ENCODE measurements around the gene NTSR1. TPM values are rescaled to one million over a fixed set of nuclear protein-coding genes. Genes with fewer than 3 reads are reported as not detected.
A peak's percentile ranks its signal among the peaks of the same experiment; 100 is the strongest.

Gene NTSR1
- total and polyA plus RNA-seq, 2 of the 13 experiments (the other 11 are each of a cell fraction or from before 2014, with no cell fraction given) = 0.09 to 0.12 TPM

DNA sequence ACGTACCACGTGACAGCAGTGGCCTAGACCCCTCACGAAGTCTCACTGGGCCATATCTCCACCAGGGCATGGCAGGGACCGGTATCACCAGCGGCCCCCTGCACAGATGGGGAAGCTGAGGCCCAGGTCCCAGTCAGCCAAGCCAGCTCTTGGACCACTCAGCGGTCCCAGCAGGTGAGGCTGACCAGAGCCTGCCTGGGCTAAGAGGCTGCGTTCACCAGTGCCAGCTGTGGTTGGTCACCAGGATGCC lies 85.0 kb downstream of the NTSR1 start (continued):
- TF ChIP-seq SMYD3 (CRISPR knock-in tag; IDR thresholded peaks at IDR 0.05) = no peak
- 0 out of 2 replicates have a peak, but pooled peaks have one; percentile 45 for TF ChIP-seq RFXAP (CRISPR knock-in tag; IDR thresholded peaks at IDR 0.05; ENCODE audit: borderline replicate concordance)
- TF ChIP-seq, protein P1, sequence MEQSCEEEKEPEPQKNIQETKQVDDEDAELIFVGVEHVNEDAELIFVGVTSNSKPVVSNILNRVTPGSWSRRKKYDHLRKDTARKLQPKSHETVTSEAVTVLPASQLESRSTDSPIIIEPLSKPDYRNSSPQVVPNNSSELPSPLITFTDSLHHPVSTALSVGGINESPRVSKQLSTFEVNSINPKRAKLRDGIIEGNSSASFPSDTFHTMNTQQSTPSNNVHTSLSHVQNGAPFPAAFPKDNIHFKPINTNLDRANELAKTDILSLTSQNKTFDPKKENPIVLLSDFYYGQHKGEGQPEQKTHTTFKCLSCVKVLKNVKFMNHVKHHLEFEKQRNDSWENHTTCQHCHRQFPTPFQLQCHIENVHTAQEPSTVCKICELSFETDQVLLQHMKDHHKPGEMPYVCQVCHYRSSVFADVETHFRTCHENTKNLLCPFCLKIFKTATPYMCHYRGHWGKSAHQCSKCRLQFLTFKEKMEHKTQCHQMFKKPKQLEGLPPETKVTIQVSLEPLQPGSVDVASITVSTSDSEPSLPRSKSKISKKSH (CRISPR knock-in tag; IDR thresholded peaks at IDR 0.05; ENCODE audit: borderline replicate concordance) = peak; percentile 63; the same call in 1 of the 2 replicates
- peak; percentile 33; the same call in 1 of the 2 replicates for TF ChIP-seq ZC3H13 (CRISPR knock-in tag; IDR thresholded peaks at IDR 0.05)
- peak; percentile 90; the same call in 1 of the 2 replicates for TF ChIP-seq ZNF839 (CRISPR knock-in tag; IDR thresholded peaks at IDR 0.05; ENCODE audit: borderline replicate concordance)
- TF ChIP-seq EEA1 (CRISPR knock-in tag; IDR thresholded peaks at IDR 0.05; ENCODE audit: borderline replicate concordance) = peak; percentile 89
- TF ChIP-seq, protein P2, sequence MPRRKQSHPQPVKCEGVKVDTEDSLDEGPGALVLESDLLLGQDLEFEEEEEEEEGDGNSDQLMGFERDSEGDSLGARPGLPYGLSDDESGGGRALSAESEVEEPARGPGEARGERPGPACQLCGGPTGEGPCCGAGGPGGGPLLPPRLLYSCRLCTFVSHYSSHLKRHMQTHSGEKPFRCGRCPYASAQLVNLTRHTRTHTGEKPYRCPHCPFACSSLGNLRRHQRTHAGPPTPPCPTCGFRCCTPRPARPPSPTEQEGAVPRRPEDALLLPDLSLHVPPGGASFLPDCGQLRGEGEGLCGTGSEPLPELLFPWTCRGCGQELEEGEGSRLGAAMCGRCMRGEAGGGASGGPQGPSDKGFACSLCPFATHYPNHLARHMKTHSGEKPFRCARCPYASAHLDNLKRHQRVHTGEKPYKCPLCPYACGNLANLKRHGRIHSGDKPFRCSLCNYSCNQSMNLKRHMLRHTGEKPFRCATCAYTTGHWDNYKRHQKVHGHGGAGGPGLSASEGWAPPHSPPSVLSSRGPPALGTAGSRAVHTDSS (CRISPR knock-in tag; conservative IDR thresholded peaks at IDR 0.05) = peak; percentile 95; the same call in 1 of the 2 replicates
- TF ChIP-seq KDM2A (CRISPR knock-in tag; IDR thresholded peaks at IDR 0.05; ENCODE audit: borderline replicate concordance, low read depth) = peak; percentile 3; the same call in 1 of the 2 replicates
- TF ChIP-seq ZSCAN31 (CRISPR knock-in tag; IDR thresholded peaks at IDR 0.05; ENCODE audit: low read depth) = 0 out of 2 replicates have a peak, but pooled peaks have one; percentile 9
- TF ChIP-seq, protein P3, sequence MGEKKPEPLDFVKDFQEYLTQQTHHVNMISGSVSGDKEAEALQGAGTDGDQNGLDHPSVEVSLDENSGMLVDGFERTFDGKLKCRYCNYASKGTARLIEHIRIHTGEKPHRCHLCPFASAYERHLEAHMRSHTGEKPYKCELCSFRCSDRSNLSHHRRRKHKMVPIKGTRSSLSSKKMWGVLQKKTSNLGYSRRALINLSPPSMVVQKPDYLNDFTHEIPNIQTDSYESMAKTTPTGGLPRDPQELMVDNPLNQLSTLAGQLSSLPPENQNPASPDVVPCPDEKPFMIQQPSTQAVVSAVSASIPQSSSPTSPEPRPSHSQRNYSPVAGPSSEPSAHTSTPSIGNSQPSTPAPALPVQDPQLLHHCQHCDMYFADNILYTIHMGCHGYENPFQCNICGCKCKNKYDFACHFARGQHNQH (CRISPR knock-in tag; IDR thresholded peaks at IDR 0.05) = 0 out of 2 replicates have a peak, but pooled peaks have one; percentile 23
- 0 out of 2 replicates have a peak, but pooled peaks have one; percentile 40 for TF ChIP-seq POGZ (CRISPR knock-in tag; IDR thresholded peaks at IDR 0.05)
- no peak for TF ChIP-seq CCAR2 (optimal IDR thresholded peaks at IDR 0.05; ENCODE audit: low read depth, low read length)
- 0 out of 2 replicates have a peak, but pooled peaks have one; percentile 16 for TF ChIP-seq KLF12 (CRISPR knock-in tag; IDR thresholded peaks at IDR 0.05; ENCODE audit: borderline replicate concordance)
- no peak for TF ChIP-seq ZNF557 (CRISPR knock-in tag; IDR thresholded peaks at IDR 0.05)
- TF ChIP-seq KLF16 (CRISPR knock-in tag; IDR thresholded peaks at IDR 0.05) = 0 out of 4 replicates have a peak, but pooled peaks have one; percentile 24 to 92
- no peak for TF ChIP-seq ZNF460 (CRISPR knock-in tag; IDR thresholded peaks at IDR 0.05; ENCODE audit: borderline replicate concordance)
- no peak for TF ChIP-seq SAFB2 (CRISPR knock-in tag; IDR thresholded peaks at IDR 0.05; ENCODE audit: borderline replicate concordance, low read depth)
- no peak for TF ChIP-seq KDM5A (IDR thresholded peaks at IDR 0.05; ENCODE audit: borderline replicate concordance, low read length)
- TF ChIP-seq, protein P4, sequence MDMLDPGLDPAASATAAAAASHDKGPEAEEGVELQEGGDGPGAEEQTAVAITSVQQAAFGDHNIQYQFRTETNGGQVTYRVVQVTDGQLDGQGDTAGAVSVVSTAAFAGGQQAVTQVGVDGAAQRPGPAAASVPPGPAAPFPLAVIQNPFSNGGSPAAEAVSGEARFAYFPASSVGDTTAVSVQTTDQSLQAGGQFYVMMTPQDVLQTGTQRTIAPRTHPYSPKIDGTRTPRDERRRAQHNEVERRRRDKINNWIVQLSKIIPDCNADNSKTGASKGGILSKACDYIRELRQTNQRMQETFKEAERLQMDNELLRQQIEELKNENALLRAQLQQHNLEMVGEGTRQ (IDR thresholded peaks at IDR 0.05; ENCODE audit: low read depth, low read length) = peak; percentile 63
- TF ChIP-seq, protein P4 (CRISPR knock-in tag; IDR thresholded peaks at IDR 0.05; ENCODE audit: borderline replicate concordance) = no peak
- TF ChIP-seq ZNF232 (CRISPR knock-in tag; IDR thresholded peaks at IDR 0.05; ENCODE audit: borderline replicate concordance) = peak; percentile 81; the same call in 1 of the 2 replicates
- TF ChIP-seq, protein P5, sequence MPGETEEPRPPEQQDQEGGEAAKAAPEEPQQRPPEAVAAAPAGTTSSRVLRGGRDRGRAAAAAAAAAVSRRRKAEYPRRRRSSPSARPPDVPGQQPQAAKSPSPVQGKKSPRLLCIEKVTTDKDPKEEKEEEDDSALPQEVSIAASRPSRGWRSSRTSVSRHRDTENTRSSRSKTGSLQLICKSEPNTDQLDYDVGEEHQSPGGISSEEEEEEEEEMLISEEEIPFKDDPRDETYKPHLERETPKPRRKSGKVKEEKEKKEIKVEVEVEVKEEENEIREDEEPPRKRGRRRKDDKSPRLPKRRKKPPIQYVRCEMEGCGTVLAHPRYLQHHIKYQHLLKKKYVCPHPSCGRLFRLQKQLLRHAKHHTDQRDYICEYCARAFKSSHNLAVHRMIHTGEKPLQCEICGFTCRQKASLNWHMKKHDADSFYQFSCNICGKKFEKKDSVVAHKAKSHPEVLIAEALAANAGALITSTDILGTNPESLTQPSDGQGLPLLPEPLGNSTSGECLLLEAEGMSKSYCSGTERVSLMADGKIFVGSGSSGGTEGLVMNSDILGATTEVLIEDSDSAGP (CRISPR knock-in tag; IDR thresholded peaks at IDR 0.05; ENCODE audit: borderline replicate concordance) = no peak
